ENCODE results near the gene SELENOK. TPM values are rescaled to one million over a fixed set of nuclear protein-coding genes. Genes with fewer than 3 reads are reported as not detected.

Gene SELENOK
- total and polyA plus RNA-seq, 2 of the 13 experiments (the other 11 are each of a cell fraction or from before 2014, with no cell fraction given), result 67.0 to 81.0 TPM

DNA sequence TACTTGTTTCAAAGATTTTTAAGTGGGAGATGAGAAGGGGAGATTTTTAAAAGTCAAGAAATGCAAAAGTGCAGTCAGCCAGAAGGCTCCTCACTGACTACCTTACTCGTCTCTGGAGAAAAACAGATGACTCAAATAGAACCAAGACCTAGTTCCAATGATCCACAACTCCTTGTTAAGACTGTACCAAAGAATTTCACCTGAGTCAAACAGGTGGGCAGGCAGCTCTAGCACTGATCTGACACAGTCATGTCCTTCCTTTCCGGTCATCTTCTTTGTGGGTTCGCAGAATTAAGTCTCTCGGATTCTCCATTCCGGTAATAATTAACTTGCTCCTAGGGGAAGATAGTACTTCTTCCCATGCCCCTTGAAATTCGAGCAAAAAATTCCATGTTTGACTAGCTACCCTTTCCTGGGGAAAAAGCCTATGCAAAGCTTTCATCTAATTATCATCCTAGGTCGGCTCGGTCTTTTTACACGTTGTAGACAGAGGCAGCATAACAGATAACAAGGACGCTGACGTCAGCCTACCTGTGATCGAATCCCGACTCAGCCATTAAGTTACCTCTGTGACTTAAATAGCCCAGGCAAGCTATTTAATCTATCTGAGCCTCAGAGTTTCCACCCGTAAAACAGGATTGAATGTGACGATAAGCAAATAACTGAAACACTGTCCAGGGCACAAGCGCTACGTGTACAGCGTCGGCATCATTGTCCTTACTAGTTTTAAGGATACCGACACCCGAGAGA, 758 bp downstream of the SELENOK start (continued):
- TF ChIP-seq ZNF275 (CRISPR knock-in tag; IDR thresholded peaks at IDR 0.05; ENCODE audit: borderline replicate concordance), result no peak
- TF ChIP-seq, protein P1, sequence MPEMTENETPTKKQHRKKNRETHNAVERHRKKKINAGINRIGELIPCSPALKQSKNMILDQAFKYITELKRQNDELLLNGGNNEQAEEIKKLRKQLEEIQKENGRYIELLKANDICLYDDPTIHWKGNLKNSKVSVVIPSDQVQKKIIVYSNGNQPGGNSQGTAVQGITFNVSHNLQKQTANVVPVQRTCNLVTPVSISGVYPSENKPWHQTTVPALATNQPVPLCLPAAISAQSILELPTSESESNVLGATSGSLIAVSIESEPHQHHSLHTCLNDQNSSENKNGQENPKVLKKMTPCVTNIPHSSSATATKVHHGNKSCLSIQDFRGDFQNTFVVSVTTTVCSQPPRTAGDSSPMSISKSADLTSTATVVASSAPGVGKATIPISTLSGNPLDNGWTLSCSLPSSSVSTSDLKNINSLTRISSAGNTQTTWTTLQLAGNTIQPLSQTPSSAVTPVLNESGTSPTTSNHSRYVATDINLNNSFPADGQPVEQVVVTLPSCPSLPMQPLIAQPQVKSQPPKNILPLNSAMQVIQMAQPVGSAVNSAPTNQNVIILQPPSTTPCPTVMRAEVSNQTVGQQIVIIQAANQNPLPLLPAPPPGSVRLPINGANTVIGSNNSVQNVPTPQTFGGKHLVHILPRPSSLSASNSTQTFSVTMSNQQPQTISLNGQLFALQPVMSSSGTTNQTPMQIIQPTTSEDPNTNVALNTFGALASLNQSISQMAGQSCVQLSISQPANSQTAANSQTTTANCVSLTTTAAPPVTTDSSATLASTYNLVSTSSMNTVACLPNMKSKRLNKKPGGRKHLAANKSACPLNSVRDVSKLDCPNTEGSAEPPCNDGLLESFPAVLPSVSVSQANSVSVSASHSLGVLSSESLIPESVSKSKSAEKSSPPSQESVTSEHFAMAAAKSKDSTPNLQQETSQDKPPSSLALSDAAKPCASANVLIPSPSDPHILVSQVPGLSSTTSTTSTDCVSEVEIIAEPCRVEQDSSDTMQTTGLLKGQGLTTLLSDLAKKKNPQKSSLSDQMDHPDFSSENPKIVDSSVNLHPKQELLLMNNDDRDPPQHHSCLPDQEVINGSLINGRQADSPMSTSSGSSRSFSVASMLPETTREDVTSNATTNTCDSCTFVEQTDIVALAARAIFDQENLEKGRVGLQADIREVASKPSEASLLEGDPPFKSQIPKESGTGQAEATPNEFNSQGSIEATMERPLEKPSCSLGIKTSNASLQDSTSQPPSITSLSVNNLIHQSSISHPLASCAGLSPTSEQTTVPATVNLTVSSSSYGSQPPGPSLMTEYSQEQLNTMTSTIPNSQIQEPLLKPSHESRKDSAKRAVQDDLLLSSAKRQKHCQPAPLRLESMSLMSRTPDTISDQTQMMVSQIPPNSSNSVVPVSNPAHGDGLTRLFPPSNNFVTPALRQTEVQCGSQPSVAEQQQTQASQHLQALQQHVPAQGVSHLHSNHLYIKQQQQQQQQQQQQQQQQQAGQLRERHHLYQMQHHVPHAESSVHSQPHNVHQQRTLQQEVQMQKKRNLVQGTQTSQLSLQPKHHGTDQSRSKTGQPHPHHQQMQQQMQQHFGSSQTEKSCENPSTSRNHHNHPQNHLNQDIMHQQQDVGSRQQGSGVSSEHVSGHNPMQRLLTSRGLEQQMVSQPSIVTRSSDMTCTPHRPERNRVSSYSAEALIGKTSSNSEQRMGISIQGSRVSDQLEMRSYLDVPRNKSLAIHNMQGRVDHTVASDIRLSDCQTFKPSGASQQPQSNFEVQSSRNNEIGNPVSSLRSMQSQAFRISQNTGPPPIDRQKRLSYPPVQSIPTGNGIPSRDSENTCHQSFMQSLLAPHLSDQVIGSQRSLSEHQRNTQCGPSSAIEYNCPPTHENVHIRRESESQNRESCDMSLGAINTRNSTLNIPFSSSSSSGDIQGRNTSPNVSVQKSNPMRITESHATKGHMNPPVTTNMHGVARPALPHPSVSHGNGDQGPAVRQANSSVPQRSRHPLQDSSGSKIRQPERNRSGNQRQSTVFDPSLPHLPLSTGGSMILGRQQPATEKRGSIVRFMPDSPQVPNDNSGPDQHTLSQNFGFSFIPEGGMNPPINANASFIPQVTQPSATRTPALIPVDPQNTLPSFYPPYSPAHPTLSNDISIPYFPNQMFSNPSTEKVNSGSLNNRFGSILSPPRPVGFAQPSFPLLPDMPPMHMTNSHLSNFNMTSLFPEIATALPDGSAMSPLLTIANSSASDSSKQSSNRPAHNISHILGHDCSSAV (CRISPR knock-in tag; IDR thresholded peaks at IDR 0.05; ENCODE audit: borderline replicate concordance), result no peak
- no peak for TF ChIP-seq ATF7-NPFF (CRISPR knock-in tag; IDR thresholded peaks at IDR 0.05; ENCODE audit: low read depth)
